Transverse colon (tissue), 4 donors: ENCODE data around the gene DIP2A. TPM values are rescaled to one million over a fixed set of nuclear protein-coding genes. Genes with fewer than 3 reads are reported as not detected.

Experiments
- DNase-seq: peaks from one replicate; pipeline ENCODE4 v3.0.0-alpha.2; 2019
- H3K27ac ChIP-seq, 4 donors: fragments of 200-600 bp; sonication (generic); 2 replicates each; pipeline ENCODE4 v1.5.1; 2016 to 2018; ENCODE audit warnings: inconsistent platforms in 4 of 4
- H3K27me3 ChIP-seq: fragments of 200-600 bp; sonication (generic); 2 replicates; pipeline ENCODE4 v1.5.1; 2017; ENCODE audit warnings: inconsistent platforms
- H3K36me3 ChIP-seq, 4 donors: fragments of 200-600 bp; sonication (generic); 2 replicates each; pipeline ENCODE4 v1.5.1; 2017 to 2019; ENCODE audit warnings: inconsistent platforms in 4 of 4
- H3K4me1 ChIP-seq, 4 donors: fragments of 200-600 bp; sonication (generic); 2 replicates each; pipeline ENCODE4 v1.5.1; 2017 to 2020; ENCODE audit warnings: inconsistent platforms in 4 of 4
- H3K4me3 ChIP-seq, 4 donors: fragments of 200-600 bp; sonication (generic); 1 replicate in 1 of 4; 2 replicates in 3 of 4; pipeline versions ENCODE4 v1.5.1 to v1.6.1; 2017 to 2019; ENCODE audit warnings: inconsistent platforms in 4 of 4
- H3K9me3 ChIP-seq, 2 donors: fragments of 200-600 bp; sonication (generic); 2 replicates each; pipeline ENCODE4 v1.5.1; 2017 to 2019; ENCODE audit warnings: inconsistent platforms in 2 of 2
- CTCF ChIP-seq, 5 experiments: fragments of 200-600 bp in 3 of 5; fragments of 450-650 bp in 2 of 5; sonication (generic) in 3 of 5; IDR thresholded peaks; 1 replicate in 2 of 5; 2 replicates in 3 of 5; pipeline ENCODE4 v1.5.1; 2016 to 2017; ENCODE audit warnings: antibody characterized with exemption in 5 of 5, inconsistent platforms in 3 of 5, mild to moderate bottlenecking in 2 of 5, moderate library complexity in 1 of 5
- EP300 ChIP-seq: sonication (generic); formaldehyde crosslinking; IDR thresholded peaks from one replicate; pipeline ENCODE4 v1.6.1; 2017; ENCODE audit warnings: antibody characterized with exemption, low read depth
- POLR2A ChIP-seq: fragments of 450-650 bp; IDR thresholded peaks from one replicate; pipeline ENCODE4 v1.6.1; 2016; ENCODE audit warnings: antibody characterized with exemption, mild to moderate bottlenecking, moderate library complexity
- POLR2AphosphoS5 ChIP-seq, 3 donors: sonication (generic); formaldehyde crosslinking; IDR thresholded peaks; one replicate each; pipeline ENCODE4 v1.6.1; 2016; ENCODE audit warnings: antibody characterized with exemption in 3 of 3
- WGBS, 2 donors: methylation state at CpG; one replicate each; pipeline ENCODE4 v1.1.5; 2018; ENCODE audit warnings: low coverage in 1 of 2; 5-methylcytosine and 5-hydroxymethylcytosine counted together
- in situ Hi-C, 4 donors: fragments of 200-750 bp; cut with MboI; loops; one replicate each; pipeline versions ENCODE4 v1.15.0 to v1.15.1; 2017; ENCODE audit warnings: low sequenced_read_pairs in 3 of 4, low pct_ligation_motif_present in 1 of 4, low pct_unique_long_range_greater_than_20kb in 1 of 4
- intact Hi-C: fragments of 100-400 bp; cut with DNase I; formaldehyde crosslinking; loops from one replicate; pipeline ENCODE4 v1.15.1; 2023; ENCODE audit warnings: low total_unique reads
- small RNA-seq, 4 donors: library from RNA; depleted of rRNA; stranded (forward); fragments of <200 nt; gene quantifications; one replicate each; pipeline ENCODE3, GENCODE V24; 2016
- total RNA-seq, 4 donors: library from RNA; depleted of rRNA; stranded (reverse); fragments of >200 nt; gene quantifications; one replicate each; pipeline ENCODE4 v1.1.0, GENCODE V29; 2016

The DIP2A gene
- total RNA-seq, 4 donors from 2014 or later = 68.8 to 121 (median 92.9) TPM

- WGBS, 2 donors = 77 to 82% methylated on average over 6 of the region's 6 CpGs
- H3K4me3 ChIP-seq = no peak overlapping the region
- in situ Hi-C loops (no loop called here), intact Hi-C loops (no loop called here)
- H3K4me1 ChIP-seq = peaks cover 0 to 6% (median 0%) of the 10 kb centered on the region in 4 donors
- DNase-seq = no peak
- no peak for TF ChIP-seq EP300
- no peak for TF ChIP-seq POLR2A
- TF ChIP-seq POLR2AphosphoS5 (IDR thresholded peaks at IDR 0.05) = no peak
- TF ChIP-seq CTCF (IDR thresholded peaks at IDR 0.05) = no peak
- H3K9me3 ChIP-seq = no peaks in the 10 kb centered on the region
- H3K27ac ChIP-seq = no peak overlapping the region
- H3K27me3 ChIP-seq = peaks cover 4% of the 10 kb centered on the region
- no peaks in the 10 kb centered on the region for H3K36me3 ChIP-seq
Observed at GRCh38 chr21:46617267-46618051, 158.8 kb downstream of the DIP2A start.

GRCh38 chr21:46618738-46619379, 160.2 kb downstream of the DIP2A start:
- Histone ChIP-seq H3K9me3 (no peaks in the 10 kb centered on the region), H3K36me3 (no peaks in the 10 kb centered on the region), H3K27me3 (peaks cover 4% of the 10 kb centered on the region), H3K27ac (no peak overlapping the region), H3K4me1 (peaks cover 0 to 16% (median 0%) of the 10 kb centered on the region in 4 donors), H3K4me3 (no peak overlapping the region)
- WGBS, 2 donors = 82 to 85% methylated on average over 5 of the region's 5 CpGs
- DNase-seq = no peak
- intact Hi-C loops = no loop called here
- no peak for TF ChIP-seq EP300
- TF ChIP-seq POLR2A = no peak
- TF ChIP-seq CTCF (IDR thresholded peaks at IDR 0.05) = no peak
- TF ChIP-seq POLR2AphosphoS5 (IDR thresholded peaks at IDR 0.05) = no peak
- in situ Hi-C loops = no loop called here

Small RNAs within 50 kb of the gene (small RNA-seq; reads per million reads assigned to genes)
- gene RNU6-396P = 0 reads per million in 4 donors

Other genes with a start within 250 kb of the DIP2A start
- 10 to 100 TPM; 53.2 to 75.2 (median 62.3) TPM for gene LSS, start 230.1 kb upstream of the DIP2A start, total RNA-seq
- 100 to 1,000 TPM in 3 of 4 donors, 10 to 100 TPM in 1; 87.4 to 348 (median 108) TPM for gene MCM3AP, start 173.3 kb upstream of the DIP2A start, total RNA-seq
- gene YBEY, start 172.5 kb upstream of the DIP2A start, total RNA-seq = 10 to 100 TPM in 1 of 4 donors, 1 to 10 TPM in 2, not detected in 1; 4.8 to 33.5 (median 9.1) TPM
- gene C21orf58, start 135.0 kb upstream of the DIP2A start, total RNA-seq = 10 to 100 TPM in 2 of 4 donors, 1 to 10 TPM in 2; 2.5 to 79.8 (median 7.6) TPM
- 100 to 1,000 TPM in 1 of 4 donors, 10 to 100 TPM in 3; 27.6 to 171 (median 63.4) TPM for gene PCNT, start 134.7 kb upstream of the DIP2A start, total RNA-seq
- 10 to 100 TPM; 10.6 to 37.2 (median 23.2) TPM for gene S100B, start 146.2 kb downstream of the DIP2A start, total RNA-seq
- gene PRMT2, start 176.8 kb downstream of the DIP2A start, total RNA-seq = 100 to 1,000 TPM in 2 of 4 donors, 10 to 100 TPM in 2; 80.4 to 112 (median 96.2) TPM